HEK293 (cell line): ENCODE measurements around the gene THOP1.

ENCODE experiments used
- MZF1 ChIP-seq: fragments of 450-650 bp; formaldehyde crosslinking; IDR thresholded peaks from 2 replicates; pipeline ENCODE4 v1.5.1; 2017; ENCODE audit warnings: missing biosample characterization, missing genetic modification characterization, borderline replicate concordance
- ZNF132 ChIP-seq: fragments of 450-650 bp; formaldehyde crosslinking; IDR thresholded peaks from 2 replicates; pipeline ENCODE4 v1.5.1; 2017; ENCODE audit warnings: missing biosample characterization, missing genetic modification characterization, borderline replicate concordance
- ZNF133 ChIP-seq: fragments of 450-650 bp; formaldehyde crosslinking; IDR thresholded peaks from 2 replicates; pipeline ENCODE4 v1.5.1; 2016; ENCODE audit warnings: missing biosample characterization, missing genetic modification characterization
- TF ChIP-seq, protein P1 (sequence below): fragments of 450-650 bp; formaldehyde crosslinking; IDR thresholded peaks from 2 replicates; pipeline ENCODE4 v1.5.1; 2016; ENCODE audit warnings: missing biosample characterization, missing genetic modification characterization, low read depth
- TF ChIP-seq, protein P2 (sequence below): fragments of 450-650 bp; formaldehyde crosslinking; IDR thresholded peaks from 2 replicates; pipeline ENCODE4 v1.5.1; 2016; ENCODE audit warnings: missing biosample characterization, missing genetic modification characterization
- TF ChIP-seq, protein P3 (sequence below): fragments of 450-650 bp; formaldehyde crosslinking; IDR thresholded peaks from 2 replicates; pipeline ENCODE4 v1.5.1; 2016; ENCODE audit warnings: missing biosample characterization, missing genetic modification characterization

DNA sequence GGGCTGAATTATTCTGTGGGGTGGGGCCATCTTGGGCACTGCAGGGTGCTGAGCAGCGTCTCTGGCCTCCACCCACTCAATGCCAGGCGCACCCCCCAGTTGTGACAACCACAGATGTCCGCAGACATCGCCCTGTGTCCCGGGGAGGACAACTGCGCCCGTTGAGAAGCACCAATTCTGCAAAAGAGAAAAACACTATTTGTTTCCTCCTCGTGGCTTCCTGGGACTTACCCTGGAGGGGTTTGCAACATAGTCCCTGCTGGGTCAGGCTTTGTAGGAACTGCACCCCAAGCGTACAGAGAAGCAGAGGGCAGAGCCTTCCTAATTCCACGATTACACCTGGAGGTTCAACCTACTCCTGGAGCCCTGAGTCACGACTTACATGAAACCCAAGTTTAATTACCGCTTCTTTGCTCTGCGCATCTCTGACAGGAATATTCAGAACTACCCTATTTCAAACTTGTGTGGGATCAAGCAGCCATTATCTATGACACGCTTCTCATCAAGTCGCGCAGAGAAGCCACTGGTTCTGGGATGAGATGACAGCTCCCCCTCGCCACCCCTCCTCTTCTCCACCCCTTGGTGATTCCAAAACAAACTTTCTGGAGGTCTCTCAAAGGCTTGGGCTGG lies 34.4 kb upstream of the THOP1 start:
- TF ChIP-seq, protein P1, sequence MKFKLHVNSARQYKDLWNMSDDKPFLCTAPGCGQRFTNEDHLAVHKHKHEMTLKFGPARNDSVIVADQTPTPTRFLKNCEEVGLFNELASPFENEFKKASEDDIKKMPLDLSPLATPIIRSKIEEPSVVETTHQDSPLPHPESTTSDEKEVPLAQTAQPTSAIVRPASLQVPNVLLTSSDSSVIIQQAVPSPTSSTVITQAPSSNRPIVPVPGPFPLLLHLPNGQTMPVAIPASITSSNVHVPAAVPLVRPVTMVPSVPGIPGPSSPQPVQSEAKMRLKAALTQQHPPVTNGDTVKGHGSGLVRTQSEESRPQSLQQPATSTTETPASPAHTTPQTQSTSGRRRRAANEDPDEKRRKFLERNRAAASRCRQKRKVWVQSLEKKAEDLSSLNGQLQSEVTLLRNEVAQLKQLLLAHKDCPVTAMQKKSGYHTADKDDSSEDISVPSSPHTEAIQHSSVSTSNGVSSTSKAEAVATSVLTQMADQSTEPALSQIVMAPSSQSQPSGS (tag by site-specific recombination) = no peak
- TF ChIP-seq, protein P2, sequence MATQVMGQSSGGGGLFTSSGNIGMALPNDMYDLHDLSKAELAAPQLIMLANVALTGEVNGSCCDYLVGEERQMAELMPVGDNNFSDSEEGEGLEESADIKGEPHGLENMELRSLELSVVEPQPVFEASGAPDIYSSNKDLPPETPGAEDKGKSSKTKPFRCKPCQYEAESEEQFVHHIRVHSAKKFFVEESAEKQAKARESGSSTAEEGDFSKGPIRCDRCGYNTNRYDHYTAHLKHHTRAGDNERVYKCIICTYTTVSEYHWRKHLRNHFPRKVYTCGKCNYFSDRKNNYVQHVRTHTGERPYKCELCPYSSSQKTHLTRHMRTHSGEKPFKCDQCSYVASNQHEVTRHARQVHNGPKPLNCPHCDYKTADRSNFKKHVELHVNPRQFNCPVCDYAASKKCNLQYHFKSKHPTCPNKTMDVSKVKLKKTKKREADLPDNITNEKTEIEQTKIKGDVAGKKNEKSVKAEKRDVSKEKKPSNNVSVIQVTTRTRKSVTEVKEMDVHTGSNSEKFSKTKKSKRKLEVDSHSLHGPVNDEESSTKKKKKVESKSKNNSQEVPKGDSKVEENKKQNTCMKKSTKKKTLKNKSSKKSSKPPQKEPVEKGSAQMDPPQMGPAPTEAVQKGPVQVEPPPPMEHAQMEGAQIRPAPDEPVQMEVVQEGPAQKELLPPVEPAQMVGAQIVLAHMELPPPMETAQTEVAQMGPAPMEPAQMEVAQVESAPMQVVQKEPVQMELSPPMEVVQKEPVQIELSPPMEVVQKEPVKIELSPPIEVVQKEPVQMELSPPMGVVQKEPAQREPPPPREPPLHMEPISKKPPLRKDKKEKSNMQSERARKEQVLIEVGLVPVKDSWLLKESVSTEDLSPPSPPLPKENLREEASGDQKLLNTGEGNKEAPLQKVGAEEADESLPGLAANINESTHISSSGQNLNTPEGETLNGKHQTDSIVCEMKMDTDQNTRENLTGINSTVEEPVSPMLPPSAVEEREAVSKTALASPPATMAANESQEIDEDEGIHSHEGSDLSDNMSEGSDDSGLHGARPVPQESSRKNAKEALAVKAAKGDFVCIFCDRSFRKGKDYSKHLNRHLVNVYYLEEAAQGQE (tag by site-specific recombination) = no peak
- no peak for TF ChIP-seq ZNF133 (tag by site-specific recombination)
- TF ChIP-seq, protein P3, sequence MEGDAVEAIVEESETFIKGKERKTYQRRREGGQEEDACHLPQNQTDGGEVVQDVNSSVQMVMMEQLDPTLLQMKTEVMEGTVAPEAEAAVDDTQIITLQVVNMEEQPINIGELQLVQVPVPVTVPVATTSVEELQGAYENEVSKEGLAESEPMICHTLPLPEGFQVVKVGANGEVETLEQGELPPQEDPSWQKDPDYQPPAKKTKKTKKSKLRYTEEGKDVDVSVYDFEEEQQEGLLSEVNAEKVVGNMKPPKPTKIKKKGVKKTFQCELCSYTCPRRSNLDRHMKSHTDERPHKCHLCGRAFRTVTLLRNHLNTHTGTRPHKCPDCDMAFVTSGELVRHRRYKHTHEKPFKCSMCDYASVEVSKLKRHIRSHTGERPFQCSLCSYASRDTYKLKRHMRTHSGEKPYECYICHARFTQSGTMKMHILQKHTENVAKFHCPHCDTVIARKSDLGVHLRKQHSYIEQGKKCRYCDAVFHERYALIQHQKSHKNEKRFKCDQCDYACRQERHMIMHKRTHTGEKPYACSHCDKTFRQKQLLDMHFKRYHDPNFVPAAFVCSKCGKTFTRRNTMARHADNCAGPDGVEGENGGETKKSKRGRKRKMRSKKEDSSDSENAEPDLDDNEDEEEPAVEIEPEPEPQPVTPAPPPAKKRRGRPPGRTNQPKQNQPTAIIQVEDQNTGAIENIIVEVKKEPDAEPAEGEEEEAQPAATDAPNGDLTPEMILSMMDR (tag by site-specific recombination) = no peak
- TF ChIP-seq ZNF132 (tag by site-specific recombination) = no peak
- no peak for TF ChIP-seq MZF1 (tag by site-specific recombination)
